ENCODE data around the gene CD9. TPM values are rescaled to one million over a fixed set of nuclear protein-coding genes. Genes with fewer than 3 reads are reported as not detected.

Gene CD9
- polyA plus RNA-seq, 1 donor from 2014 or later = not detected

- Histone ChIP-seq H3K79me2 (replicated peaks; ENCODE audit: insufficient read depth, low read length) (no peaks in the 10 kb centered on the region), H3F3A (ENCODE audit: insufficient read depth, low read length, poor library complexity, severe bottlenecking) (no peaks in the 10 kb centered on the region), H3K9me2 (ENCODE audit: insufficient read depth, low read length) (no peaks in the 10 kb centered on the region), H3K27ac (ENCODE audit: low read length) (no peak overlapping the region), H3K4me3 (ENCODE audit: low read length) (no peak overlapping the region), H4K20me1 (ENCODE audit: insufficient read depth) (no peaks in the 10 kb centered on the region), H3K36me3 (ENCODE audit: insufficient read depth, low read length) (no peaks in the 10 kb centered on the region), H3K9ac (ENCODE audit: low read length) (no peak overlapping the region), H3K4me2 (ENCODE audit: low read length) (no peak overlapping the region), H3K27me3 (ENCODE audit: insufficient read depth, low read depth, low read length) (no peaks in the 10 kb centered on the region), H2AFZ (ENCODE audit: low read depth, low read length) (no peak overlapping the region), H3K9me3 (ENCODE audit: low read length) (no peaks in the 10 kb centered on the region)
- no peak for TF ChIP-seq CTCF (IDR thresholded peaks at IDR 0.05; ENCODE audit: poor library complexity, severe bottlenecking)
Measured at GRCh38 chr12:6165395-6165794, 34.8 kb upstream of the CD9 start.

- Histone ChIP-seq H3K9ac (ENCODE audit: low read length) (no peak overlapping the region), H2AFZ (ENCODE audit: low read depth, low read length) (no peak overlapping the region)
- TF ChIP-seq REST (IDR thresholded peaks at IDR 0.05; ENCODE audit: borderline replicate concordance) (no peak), CTCF (IDR thresholded peaks at IDR 0.05; ENCODE audit: poor library complexity, severe bottlenecking) (no peak), TAF1 (IDR thresholded peaks at IDR 0.05; ENCODE audit: low read depth) (no peak), RAD21 (conservative IDR thresholded peaks at IDR 0.05) (no peak), EZH2 (IDR thresholded peaks at IDR 0.05; ENCODE audit: borderline replicate concordance, insufficient read depth, low read length, poor library complexity, severe bottlenecking) (no peak), EP300 (conservative IDR thresholded peaks at IDR 0.05; ENCODE audit: poor library complexity, severe bottlenecking) (no peak), MXI1 (conservative IDR thresholded peaks at IDR 0.05; ENCODE audit: poor library complexity, severe bottlenecking) (no peak), POLR2AphosphoS5 (IDR thresholded peaks at IDR 0.05) (no peak), SMC3 (conservative IDR thresholded peaks at IDR 0.05; ENCODE audit: poor library complexity) (no peak)
Measured at GRCh38 chr12:6166808-6167207, 33.4 kb upstream of the CD9 start.

More at GRCh38 chr12:6166808-6167207, 33.4 kb upstream of the CD9 start:
- H3F3A ChIP-seq (ENCODE audit: insufficient read depth, low read length, poor library complexity, severe bottlenecking) = no peaks in the 10 kb centered on the region
- H3K27ac ChIP-seq (ENCODE audit: low read length) = no peak overlapping the region
- H4K20me1 ChIP-seq (ENCODE audit: insufficient read depth) = no peaks in the 10 kb centered on the region
- no peak overlapping the region for H3K4me2 ChIP-seq (ENCODE audit: low read length)
- no peaks in the 10 kb centered on the region for H3K79me2 ChIP-seq (replicated peaks; ENCODE audit: insufficient read depth, low read length)
- H3K36me3 ChIP-seq (ENCODE audit: insufficient read depth, low read length) = no peaks in the 10 kb centered on the region
- no peaks in the 10 kb centered on the region for H3K27me3 ChIP-seq (ENCODE audit: insufficient read depth, low read depth, low read length)
- H3K9me2 ChIP-seq (ENCODE audit: insufficient read depth, low read length) = no peaks in the 10 kb centered on the region
- H3K9me3 ChIP-seq (ENCODE audit: low read length) = no peaks in the 10 kb centered on the region
- H3K4me3 ChIP-seq (ENCODE audit: low read length) = no peak overlapping the region
